ENCODE data around the gene FZR1. TPM values are rescaled to one million over a fixed set of nuclear protein-coding genes. Genes with fewer than 3 reads are reported as not detected.

The FZR1 gene
- total and polyA plus RNA-seq, 2 of the 8 experiments (the other 6 are each of a cell fraction or from before 2014, with no cell fraction given): 21.6 to 35.5 TPM

GRCh38 chr19:3505598-3506383 is at the start of gene FZR1 (continued):
- TF ChIP-seq, protein P1, sequence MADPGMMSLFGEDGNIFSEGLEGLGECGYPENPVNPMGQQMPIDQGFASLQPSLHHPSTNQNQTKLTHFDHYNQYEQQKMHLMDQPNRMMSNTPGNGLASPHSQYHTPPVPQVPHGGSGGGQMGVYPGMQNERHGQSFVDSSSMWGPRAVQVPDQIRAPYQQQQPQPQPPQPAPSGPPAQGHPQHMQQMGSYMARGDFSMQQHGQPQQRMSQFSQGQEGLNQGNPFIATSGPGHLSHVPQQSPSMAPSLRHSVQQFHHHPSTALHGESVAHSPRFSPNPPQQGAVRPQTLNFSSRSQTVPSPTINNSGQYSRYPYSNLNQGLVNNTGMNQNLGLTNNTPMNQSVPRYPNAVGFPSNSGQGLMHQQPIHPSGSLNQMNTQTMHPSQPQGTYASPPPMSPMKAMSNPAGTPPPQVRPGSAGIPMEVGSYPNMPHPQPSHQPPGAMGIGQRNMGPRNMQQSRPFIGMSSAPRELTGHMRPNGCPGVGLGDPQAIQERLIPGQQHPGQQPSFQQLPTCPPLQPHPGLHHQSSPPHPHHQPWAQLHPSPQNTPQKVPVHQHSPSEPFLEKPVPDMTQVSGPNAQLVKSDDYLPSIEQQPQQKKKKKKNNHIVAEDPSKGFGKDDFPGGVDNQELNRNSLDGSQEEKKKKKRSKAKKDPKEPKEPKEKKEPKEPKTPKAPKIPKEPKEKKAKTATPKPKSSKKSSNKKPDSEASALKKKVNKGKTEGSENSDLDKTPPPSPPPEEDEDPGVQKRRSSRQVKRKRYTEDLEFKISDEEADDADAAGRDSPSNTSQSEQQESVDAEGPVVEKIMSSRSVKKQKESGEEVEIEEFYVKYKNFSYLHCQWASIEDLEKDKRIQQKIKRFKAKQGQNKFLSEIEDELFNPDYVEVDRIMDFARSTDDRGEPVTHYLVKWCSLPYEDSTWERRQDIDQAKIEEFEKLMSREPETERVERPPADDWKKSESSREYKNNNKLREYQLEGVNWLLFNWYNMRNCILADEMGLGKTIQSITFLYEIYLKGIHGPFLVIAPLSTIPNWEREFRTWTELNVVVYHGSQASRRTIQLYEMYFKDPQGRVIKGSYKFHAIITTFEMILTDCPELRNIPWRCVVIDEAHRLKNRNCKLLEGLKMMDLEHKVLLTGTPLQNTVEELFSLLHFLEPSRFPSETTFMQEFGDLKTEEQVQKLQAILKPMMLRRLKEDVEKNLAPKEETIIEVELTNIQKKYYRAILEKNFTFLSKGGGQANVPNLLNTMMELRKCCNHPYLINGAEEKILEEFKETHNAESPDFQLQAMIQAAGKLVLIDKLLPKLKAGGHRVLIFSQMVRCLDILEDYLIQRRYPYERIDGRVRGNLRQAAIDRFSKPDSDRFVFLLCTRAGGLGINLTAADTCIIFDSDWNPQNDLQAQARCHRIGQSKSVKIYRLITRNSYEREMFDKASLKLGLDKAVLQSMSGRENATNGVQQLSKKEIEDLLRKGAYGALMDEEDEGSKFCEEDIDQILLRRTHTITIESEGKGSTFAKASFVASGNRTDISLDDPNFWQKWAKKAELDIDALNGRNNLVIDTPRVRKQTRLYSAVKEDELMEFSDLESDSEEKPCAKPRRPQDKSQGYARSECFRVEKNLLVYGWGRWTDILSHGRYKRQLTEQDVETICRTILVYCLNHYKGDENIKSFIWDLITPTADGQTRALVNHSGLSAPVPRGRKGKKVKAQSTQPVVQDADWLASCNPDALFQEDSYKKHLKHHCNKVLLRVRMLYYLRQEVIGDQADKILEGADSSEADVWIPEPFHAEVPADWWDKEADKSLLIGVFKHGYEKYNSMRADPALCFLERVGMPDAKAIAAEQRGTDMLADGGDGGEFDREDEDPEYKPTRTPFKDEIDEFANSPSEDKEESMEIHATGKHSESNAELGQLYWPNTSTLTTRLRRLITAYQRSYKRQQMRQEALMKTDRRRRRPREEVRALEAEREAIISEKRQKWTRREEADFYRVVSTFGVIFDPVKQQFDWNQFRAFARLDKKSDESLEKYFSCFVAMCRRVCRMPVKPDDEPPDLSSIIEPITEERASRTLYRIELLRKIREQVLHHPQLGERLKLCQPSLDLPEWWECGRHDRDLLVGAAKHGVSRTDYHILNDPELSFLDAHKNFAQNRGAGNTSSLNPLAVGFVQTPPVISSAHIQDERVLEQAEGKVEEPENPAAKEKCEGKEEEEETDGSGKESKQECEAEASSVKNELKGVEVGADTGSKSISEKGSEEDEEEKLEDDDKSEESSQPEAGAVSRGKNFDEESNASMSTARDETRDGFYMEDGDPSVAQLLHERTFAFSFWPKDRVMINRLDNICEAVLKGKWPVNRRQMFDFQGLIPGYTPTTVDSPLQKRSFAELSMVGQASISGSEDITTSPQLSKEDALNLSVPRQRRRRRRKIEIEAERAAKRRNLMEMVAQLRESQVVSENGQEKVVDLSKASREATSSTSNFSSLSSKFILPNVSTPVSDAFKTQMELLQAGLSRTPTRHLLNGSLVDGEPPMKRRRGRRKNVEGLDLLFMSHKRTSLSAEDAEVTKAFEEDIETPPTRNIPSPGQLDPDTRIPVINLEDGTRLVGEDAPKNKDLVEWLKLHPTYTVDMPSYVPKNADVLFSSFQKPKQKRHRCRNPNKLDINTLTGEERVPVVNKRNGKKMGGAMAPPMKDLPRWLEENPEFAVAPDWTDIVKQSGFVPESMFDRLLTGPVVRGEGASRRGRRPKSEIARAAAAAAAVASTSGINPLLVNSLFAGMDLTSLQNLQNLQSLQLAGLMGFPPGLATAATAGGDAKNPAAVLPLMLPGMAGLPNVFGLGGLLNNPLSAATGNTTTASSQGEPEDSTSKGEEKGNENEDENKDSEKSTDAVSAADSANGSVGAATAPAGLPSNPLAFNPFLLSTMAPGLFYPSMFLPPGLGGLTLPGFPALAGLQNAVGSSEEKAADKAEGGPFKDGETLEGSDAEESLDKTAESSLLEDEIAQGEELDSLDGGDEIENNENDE (IDR thresholded peaks at IDR 0.05; ENCODE audit: insufficient replicate concordance, low read length): no peak
- TF ChIP-seq TAF1 (IDR thresholded peaks at IDR 0.05; ENCODE audit: low read depth, low read length) (peak; percentile 39; the same call in 1 of the 2 replicates), CBX5 (IDR thresholded peaks at IDR 0.05; ENCODE audit: low read depth, low read length) (no peak), SUZ12 (IDR thresholded peaks at IDR 0.05; ENCODE audit: low read length) (peak; percentile 61; the same call in 1 of the 2 replicates)
- TF ChIP-seq, protein P2, sequence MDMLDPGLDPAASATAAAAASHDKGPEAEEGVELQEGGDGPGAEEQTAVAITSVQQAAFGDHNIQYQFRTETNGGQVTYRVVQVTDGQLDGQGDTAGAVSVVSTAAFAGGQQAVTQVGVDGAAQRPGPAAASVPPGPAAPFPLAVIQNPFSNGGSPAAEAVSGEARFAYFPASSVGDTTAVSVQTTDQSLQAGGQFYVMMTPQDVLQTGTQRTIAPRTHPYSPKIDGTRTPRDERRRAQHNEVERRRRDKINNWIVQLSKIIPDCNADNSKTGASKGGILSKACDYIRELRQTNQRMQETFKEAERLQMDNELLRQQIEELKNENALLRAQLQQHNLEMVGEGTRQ (IDR thresholded peaks at IDR 0.05; ENCODE audit: low read length): no peak
- TF ChIP-seq, protein P3, sequence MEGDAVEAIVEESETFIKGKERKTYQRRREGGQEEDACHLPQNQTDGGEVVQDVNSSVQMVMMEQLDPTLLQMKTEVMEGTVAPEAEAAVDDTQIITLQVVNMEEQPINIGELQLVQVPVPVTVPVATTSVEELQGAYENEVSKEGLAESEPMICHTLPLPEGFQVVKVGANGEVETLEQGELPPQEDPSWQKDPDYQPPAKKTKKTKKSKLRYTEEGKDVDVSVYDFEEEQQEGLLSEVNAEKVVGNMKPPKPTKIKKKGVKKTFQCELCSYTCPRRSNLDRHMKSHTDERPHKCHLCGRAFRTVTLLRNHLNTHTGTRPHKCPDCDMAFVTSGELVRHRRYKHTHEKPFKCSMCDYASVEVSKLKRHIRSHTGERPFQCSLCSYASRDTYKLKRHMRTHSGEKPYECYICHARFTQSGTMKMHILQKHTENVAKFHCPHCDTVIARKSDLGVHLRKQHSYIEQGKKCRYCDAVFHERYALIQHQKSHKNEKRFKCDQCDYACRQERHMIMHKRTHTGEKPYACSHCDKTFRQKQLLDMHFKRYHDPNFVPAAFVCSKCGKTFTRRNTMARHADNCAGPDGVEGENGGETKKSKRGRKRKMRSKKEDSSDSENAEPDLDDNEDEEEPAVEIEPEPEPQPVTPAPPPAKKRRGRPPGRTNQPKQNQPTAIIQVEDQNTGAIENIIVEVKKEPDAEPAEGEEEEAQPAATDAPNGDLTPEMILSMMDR (IDR thresholded peaks at IDR 0.05; ENCODE audit: control extremely low read depth in 1 of 3, insufficient read depth in 1 of 3, low read depth in 1 of 3, low read length in 3 of 3): no peak
